ENCODE measurements around the gene NKTR. TPM values are rescaled to one million over a fixed set of nuclear protein-coding genes. Genes with fewer than 3 reads are reported as not detected.
"Not testable (repeated sequence)": the region's sequence is repeated elsewhere in the genome, so short reads cannot be mapped to it uniquely, and the experiment has no call there.

Gene NKTR
- total RNA-seq, 1 donor: 80.3 TPM

GRCh38 chr3:42595682-42596081 is 4.8 kb upstream of the NKTR start:
- Histone ChIP-seq H3K9me3 (ENCODE audit: low read depth, low read length) (no peaks in the 10 kb centered on the region), H3K27ac (ENCODE audit: low read depth, low read length) (no peak overlapping the region), H3K36me3 (ENCODE audit: insufficient read depth, low read length) (peaks cover 9% of the 10 kb centered on the region), H4K20me1 (ENCODE audit: insufficient read depth, low read length) (no peaks in the 10 kb centered on the region), H3K4me3 (ENCODE audit: insufficient read depth, low read length) (no peak overlapping the region), H3K4me1 (ENCODE audit: insufficient read depth, low read length) (peaks cover 8% of the 10 kb centered on the region), H3K4me2 (ENCODE audit: insufficient read depth, low read length) (no peak overlapping the region), H3K27me3 (ENCODE audit: insufficient read depth, low read length) (no peaks in the 10 kb centered on the region), H2AFZ (ENCODE audit: low read length) (no peak overlapping the region), H3K79me2 (ENCODE audit: insufficient read depth, low read length) (peaks cover 51% of the 10 kb centered on the region)
- no peak for DNase-seq (ENCODE audit: insufficient read length, low spot score, missing footprints)
- TF ChIP-seq CTCF (IDR thresholded peaks at IDR 0.05; ENCODE audit: extremely low read depth, low read depth, low read length): no peak

- not testable (repeated sequence) for H3K4me1 ChIP-seq (ENCODE audit: insufficient read depth, low read length); H2AFZ ChIP-seq (ENCODE audit: low read length); H3K27ac ChIP-seq (ENCODE audit: low read depth, low read length); DNase-seq (ENCODE audit: insufficient read length, low spot score, missing footprints); H3K9me3 ChIP-seq (ENCODE audit: low read depth, low read length); H3K27me3 ChIP-seq (ENCODE audit: insufficient read depth, low read length); H3K4me2 ChIP-seq (ENCODE audit: insufficient read depth, low read length); H3K4me3 ChIP-seq (ENCODE audit: insufficient read depth, low read length); H3K36me3 ChIP-seq (ENCODE audit: insufficient read depth, low read length)
- H3K79me2 ChIP-seq (ENCODE audit: insufficient read depth, low read length): peaks cover 50% of the 10 kb centered on the region
- H4K20me1 ChIP-seq (ENCODE audit: insufficient read depth, low read length): peaks cover 11% of the 10 kb centered on the region
Observed at GRCh38 chr3:42597098-42597497, 3.4 kb upstream of the NKTR start.

GRCh38 chr3:42600958-42601675 is 631 bp downstream of the NKTR start:
- Histone ChIP-seq H3K4me3 (ENCODE audit: insufficient read depth, low read length) (peak overlapping the region; percentile 74), H3K9me3 (ENCODE audit: low read depth, low read length) (no peaks in the 10 kb centered on the region)

GRCh38 chr3:42601896-42602581 is 1.6 kb downstream of the NKTR start:
- peak overlapping the region; percentile 72 for H3K27ac ChIP-seq (ENCODE audit: low read depth, low read length)
- no peaks in the 10 kb centered on the region for H3K27me3 ChIP-seq (ENCODE audit: insufficient read depth, low read length)
- H3K9me3 ChIP-seq (ENCODE audit: low read depth, low read length): no peaks in the 10 kb centered on the region
- H4K20me1 ChIP-seq (ENCODE audit: insufficient read depth, low read length): peaks cover 31% of the 10 kb centered on the region
- H3K36me3 ChIP-seq (ENCODE audit: insufficient read depth, low read length): peaks cover 3% of the 10 kb centered on the region
- peak overlapping the region; percentile 86 for H3K4me2 ChIP-seq (ENCODE audit: insufficient read depth, low read length)
- peaks cover 68% of the 10 kb centered on the region for H3K79me2 ChIP-seq (ENCODE audit: insufficient read depth, low read length)
- DNase-seq (ENCODE audit: insufficient read length, low spot score, missing footprints): no peak
- peak; percentile 28 for TF ChIP-seq CTCF (IDR thresholded peaks at IDR 0.05; ENCODE audit: extremely low read depth, low read depth, low read length)
- peaks cover 10% of the 10 kb centered on the region for H3K4me1 ChIP-seq (ENCODE audit: insufficient read depth, low read length)
- H2AFZ ChIP-seq (ENCODE audit: low read length): no peak overlapping the region
- H3K4me3 ChIP-seq (ENCODE audit: insufficient read depth, low read length): peak overlapping the region; percentile 74

More at GRCh38 chr3:42600958-42601675, 631 bp downstream of the NKTR start:
- Histone ChIP-seq H3K4me1 (ENCODE audit: insufficient read depth, low read length) (peaks cover 10% of the 10 kb centered on the region), H3K27me3 (ENCODE audit: insufficient read depth, low read length) (no peaks in the 10 kb centered on the region), H3K27ac (ENCODE audit: low read depth, low read length) (peak overlapping the region; percentile 72), H4K20me1 (ENCODE audit: insufficient read depth, low read length) (peaks cover 29% of the 10 kb centered on the region), H2AFZ (ENCODE audit: low read length) (peak overlapping the region; percentile 84), H3K4me2 (ENCODE audit: insufficient read depth, low read length) (peak overlapping the region; percentile 86), H3K79me2 (ENCODE audit: insufficient read depth, low read length) (peaks cover 64% of the 10 kb centered on the region), H3K36me3 (ENCODE audit: insufficient read depth, low read length) (peaks cover 3% of the 10 kb centered on the region)
- DNase-seq (ENCODE audit: insufficient read length, low spot score, missing footprints): peak; percentile 90
- TF ChIP-seq CTCF (IDR thresholded peaks at IDR 0.05; ENCODE audit: extremely low read depth, low read depth, low read length): no peak
